Measurements from ENCODE around the gene KIAA2012. TPM values are rescaled to one million over a fixed set of nuclear protein-coding genes. Genes with fewer than 3 reads are reported as not detected.

Gene KIAA2012
- not detected for total RNA-seq

GRCh38 chr2:202072737-202073401, at the start of gene KIAA2012:
KIAA2012 (plus strand) TSS chr2:202073255; CDS start chr2:202073628, 373 bp downstream.

GRCh38 chr2:202033317-202034248, 39.5 kb upstream of the KIAA2012 start, which contains the start of gene FZD7:
FZD7 (plus strand) TSS chr2:202033855; CDS start chr2:202034648, 793 bp downstream.

GRCh38 chr2:202238234-202239197, 165.5 kb downstream of the KIAA2012 start, which contains the start of gene SUMO1:
SUMO1 (minus strand) TSS chr2:202238597; CDS start chr2:202238451, 146 bp downstream.

Other genes starting within 250 kb of the KIAA2012 start
- under 1 TPM; 0.63 to 0.93 TPM for gene FZD7, start 39.4 kb upstream of the KIAA2012 start, total RNA-seq
- gene SUMO1, start 165.3 kb downstream of the KIAA2012 start, total RNA-seq, result 10 to 100 TPM; 88.2 to 96.1 TPM
- gene NOP58, start 192.5 kb downstream of the KIAA2012 start, total RNA-seq, result 10 to 100 TPM; 86.8 to 88.7 TPM